ENCODE data around the gene TTC7B. TPM values are rescaled to one million over a fixed set of nuclear protein-coding genes. Genes with fewer than 3 reads are reported as not detected.

The TTC7B gene
- total and polyA plus RNA-seq, 2 donors (not counting 3 experiments of a cell fraction or from before 2014, with no cell fraction given), result 46.8 to 76.5 TPM

GRCh38 chr14:90562652-90563051, 253.6 kb downstream of the TTC7B start:
- H3K79me2 ChIP-seq (ENCODE audit: control insufficient read depth, insufficient read depth, low read length), result no peaks in the 10 kb centered on the region
- ChIA-PET POLR2A (no interaction called here), CTCF (interaction anchor here (3.0 kb wide), 1 partner anchor 9 kb away, joined by 7 read pairs; no protein-coding TSS in a partner anchor)
- no TSS peak for BruUV-seq (replicated peaks)
- no peaks in the 10 kb centered on the region for H4K20me1 ChIP-seq (replicated peaks; ENCODE audit: control insufficient read depth, extremely low read depth, insufficient read depth, low read length)
- H3K36me3 ChIP-seq (ENCODE audit: control insufficient read depth in 2 of 2, extremely low read depth in 1 of 2, insufficient read depth in 2 of 2, low read length in 2 of 2), result no peaks in the 10 kb centered on the region
- TF ChIP-seq GATA2 (IDR thresholded peaks at IDR 0.05; ENCODE audit: insufficient read depth, insufficient read length, low read depth, low read length) (no peak), CTCF (IDR thresholded peaks at IDR 0.05; ENCODE audit: extremely low read depth in 1 of 2, insufficient read depth in 1 of 2, low read depth in 1 of 2, low read length in 2 of 2) (no peak), JUN (IDR thresholded peaks at IDR 0.05; ENCODE audit: borderline replicate concordance, insufficient read depth, insufficient read length, low read depth) (no peak), EZH2 (IDR thresholded peaks at IDR 0.05; ENCODE audit: borderline replicate concordance, low read depth, low read length, severe bottlenecking) (no peak), POLR2A (IDR thresholded peaks at IDR 0.05; ENCODE audit: low read depth, low read length) (no peak), POLR2AphosphoS5 (IDR thresholded peaks at IDR 0.05; ENCODE audit: insufficient read depth, low read depth, low read length) (no peak), FOS (IDR thresholded peaks at IDR 0.05; ENCODE audit: borderline replicate concordance, insufficient read depth, low read length) (no peak), MAX (IDR thresholded peaks at IDR 0.05; ENCODE audit: insufficient read depth, insufficient read length) (no peak), MYC (IDR thresholded peaks at IDR 0.05; ENCODE audit: low read depth, low read length) (no peak)
- FAIRE-seq (no peak), DNase-seq (ENCODE audit: low read depth, low spot score) (no peak)
- intact Hi-C loops (cut with micrococcal nuclease), result no loop called here
- H3K4me3 ChIP-seq (replicated peaks in 1 of 3; ENCODE audit: insufficient read depth in 1 of 3, low read depth in 1 of 3, low read length in 3 of 3), result no peak overlapping the region
- H3K4me1 ChIP-seq (ENCODE audit: control insufficient read depth, extremely low read depth, insufficient read depth, low read length), result no peaks in the 10 kb centered on the region
- dilution Hi-C loops (cut with MboI; ENCODE audit: extremely low pct_ligation_motif_present, low sequenced_read_pairs), result no loop called here
- H3K27ac ChIP-seq (ENCODE audit: insufficient read depth, low read depth, low read length), result no peak overlapping the region
- no peak overlapping the region for H3K9ac ChIP-seq (replicated peaks; ENCODE audit: extremely low read depth, insufficient read depth, low read length)
- no peaks in the 10 kb centered on the region for H3K9me3 ChIP-seq (replicated peaks; ENCODE audit: control insufficient read depth, insufficient read depth, low read length)
- no peak overlapping the region for H2AFZ ChIP-seq (ENCODE audit: low read depth, low read length)
- no peaks in the 10 kb centered on the region for H3K27me3 ChIP-seq (ENCODE audit: control insufficient read depth in 2 of 2, insufficient read depth in 2 of 2, low read length in 2 of 2)
- H3K9me1 ChIP-seq (replicated peaks; ENCODE audit: control insufficient read depth, extremely low read depth, insufficient read depth, low read length), result no peaks in the 10 kb centered on the region
- H3K4me2 ChIP-seq (ENCODE audit: insufficient read depth, low read length), result no peak overlapping the region

Data from endothelial cell of umbilical vein (primary cell).